ENCODE data around the gene FRMD4A. TPM values are rescaled to one million over a fixed set of nuclear protein-coding genes. Genes with fewer than 3 reads are reported as not detected.

The FRMD4A gene
- polyA plus RNA-seq, 1 of the 3 experiments (the other 2 are of a cell fraction), result 37.7 TPM

- Histone ChIP-seq H3K4me2 (peak overlapping the region; percentile 78), H3K9ac (peak overlapping the region; percentile 85), H3K36me3 (replicated peaks in 1 of 2; ENCODE audit: control insufficient read depth in 1 of 2, insufficient read depth in 2 of 2, low read length in 1 of 2) (no peaks in the 10 kb centered on the region), H4K20me1 (ENCODE audit: insufficient read depth) (no peaks in the 10 kb centered on the region), H2AFZ (ENCODE audit: low read depth) (peak overlapping the region; percentile 49; the same call in 1 of the 2 replicates), H3K4me1 (ENCODE audit: control insufficient read depth in 1 of 2, insufficient read depth in 2 of 2, low read depth in 1 of 2, low read length in 1 of 2) (peaks cover 0 to 12% of the 10 kb centered on the region in 2 experiments; a peak in 2 of 4 replicates), H3K4me3 (ENCODE audit: low read depth in 2 of 2, low read length in 1 of 2) (peak overlapping the region; percentile 51 to 67), H3F3A (replicated peaks; ENCODE audit: insufficient read depth) (peaks cover 28% of the 10 kb centered on the region), H3K27me3 (ENCODE audit: insufficient read depth) (no peaks in the 10 kb centered on the region), H3K27ac (ENCODE audit: low read depth in 2 of 2, low read length in 1 of 2) (peak overlapping the region; percentile 97 to 99), H3K9me2 (no peaks in the 10 kb centered on the region), H3K79me2 (ENCODE audit: insufficient read depth) (peaks cover 38% of the 10 kb centered on the region), H3K9me3 (no peaks in the 10 kb centered on the region)
- DNase-seq, result no peak
- ChIA-PET POLR2A (no interaction called here), CTCF (no interaction called here)
- no peak for TF ChIP-seq SIN3A (IDR thresholded peaks at IDR 0.05; ENCODE audit: borderline replicate concordance, low read depth, low read length)
- TF ChIP-seq MXI1 (IDR thresholded peaks at IDR 0.05; ENCODE audit: low read depth, low read length), result no peak; the same call in 1 of the 2 replicates
- TF ChIP-seq TCF12 (IDR thresholded peaks at IDR 0.05), result no peak
- no peak for TF ChIP-seq POLR2AphosphoS5 (IDR thresholded peaks at IDR 0.05; ENCODE audit: low read depth, low read length)
- TF ChIP-seq JUND (IDR thresholded peaks at IDR 0.05), result no peak
- TF ChIP-seq NRF1 (IDR thresholded peaks at IDR 0.05; ENCODE audit: low read depth, low read length), result no peak
- TF ChIP-seq SMC3 (IDR thresholded peaks at IDR 0.05; ENCODE audit: low read depth, low read length), result no peak
- no peak for TF ChIP-seq YY1 (IDR thresholded peaks at IDR 0.05; ENCODE audit: low read depth)
- TF ChIP-seq GABPA (IDR thresholded peaks at IDR 0.05; ENCODE audit: low read depth), result no peak
- TF ChIP-seq RXRA (IDR thresholded peaks at IDR 0.05; ENCODE audit: borderline replicate concordance, low read depth), result no peak
- no peak for TF ChIP-seq PBX3 (IDR thresholded peaks at IDR 0.05)
- no peak for TF ChIP-seq MAX (IDR thresholded peaks at IDR 0.05; ENCODE audit: low read depth)
- no peak for TF ChIP-seq ZBTB33 (IDR thresholded peaks at IDR 0.05; ENCODE audit: borderline replicate concordance, low read depth)
- TF ChIP-seq RAD21 (IDR thresholded peaks at IDR 0.05; ENCODE audit: low read length), result no peak
- no peak for TF ChIP-seq REST (IDR thresholded peaks at IDR 0.05; ENCODE audit: low read depth, low read length)
- no peak for TF ChIP-seq FOXM1 (IDR thresholded peaks at IDR 0.05; ENCODE audit: low read depth)
- no peak for TF ChIP-seq USF1 (IDR thresholded peaks at IDR 0.05; ENCODE audit: borderline replicate concordance, low read depth)
- no peak for TF ChIP-seq RCOR1 (IDR thresholded peaks at IDR 0.05; ENCODE audit: low read length)
- no peak for TF ChIP-seq TAF1 (IDR thresholded peaks at IDR 0.05; ENCODE audit: borderline replicate concordance, low read depth, low read length)
- 9% methylated on average over 9 of the region's 9 CpGs for WGBS (ENCODE audit: low lambda C conversion rate)
Measured at GRCh38 chr10:14008740-14009080, 322.0 kb downstream of the FRMD4A start.
